ENCODE data around the gene TMEM161A. TPM values are rescaled to one million over a fixed set of nuclear protein-coding genes. Genes with fewer than 3 reads are reported as not detected.

Gene TMEM161A
- total and polyA plus RNA-seq, 2 experiments from 2014 or later, result 38.9 to 59.5 TPM

GRCh38 chr19:19160461-19161035 is 22.3 kb upstream of the TMEM161A start:
- H3K27me3 Mint-ChIP-seq (ENCODE audit: insufficient read depth, low read depth, poor library complexity), result peaks cover 12% of the 10 kb centered on the region
- peak; percentile 83 for DNase-seq (ENCODE audit: low spot score)
- H3K4me1 ChIP-seq (ENCODE audit: insufficient read depth), result peaks cover 16% of the 10 kb centered on the region
- H3K27ac ChIP-seq (ENCODE audit: low read depth), result peak overlapping the region; percentile 93
- peaks cover 20% of the 10 kb centered on the region for H3K4me1 Mint-ChIP-seq
- H3K36me3 Mint-ChIP-seq (ENCODE audit: low read depth), result peaks cover 18% of the 10 kb centered on the region
- peak overlapping the region; percentile 43; the same call in 1 of the 2 replicates for H2AFZ ChIP-seq
- H4K20me1 ChIP-seq (replicated peaks; ENCODE audit: insufficient read depth), result no peaks in the 10 kb centered on the region
- no peak for TF ChIP-seq ZNF462 (CRISPR knock-in tag; IDR thresholded peaks at IDR 0.05)
- TF ChIP-seq REST (IDR thresholded peaks at IDR 0.05; ENCODE audit: unreplicated experiment), result no peak
- TF ChIP-seq ETS1 (IDR thresholded peaks at IDR 0.05), result peak; percentile 26; the same call in 1 of the 2 replicates
- peak; percentile 62 for TF ChIP-seq POLR2AphosphoS5 (IDR thresholded peaks at IDR 0.05; ENCODE audit: low read depth)
- H3K4me2 ChIP-seq, result peak overlapping the region; percentile 78
- H3K79me2 ChIP-seq (replicated peaks; ENCODE audit: insufficient read depth), result no peaks in the 10 kb centered on the region
- no peaks in the 10 kb centered on the region for H3K27me3 ChIP-seq (ENCODE audit: insufficient read depth)
- peak overlapping the region; percentile 84 for H3K27ac Mint-ChIP-seq
- H3K4me3 ChIP-seq, result peak overlapping the region; percentile 38; the same call in 1 of the 2 replicates
- H3K9me3 Mint-ChIP-seq, result peaks cover 3% of the 10 kb centered on the region
- H3K36me3 ChIP-seq (ENCODE audit: insufficient read depth), result no peaks in the 10 kb centered on the region
- ATAC-seq, result peak; percentile 78
- H3F3A ChIP-seq (replicated peaks; ENCODE audit: low read depth), result 0 out of 2 replicates have a peak, but pooled peaks cover 4% of the 10 kb centered on the region
- no peaks in the 10 kb centered on the region for H3K9me2 ChIP-seq (ENCODE audit: insufficient read depth)
- no peak overlapping the region for H3K4me3 Mint-ChIP-seq

Data from GM23338 (cell line).